Liver (tissue), 3 donors: ENCODE results near the gene SMIM27.
"Not testable (repeated sequence)": the region's sequence is repeated elsewhere in the genome, so short reads cannot be mapped to it uniquely, and the experiment has no call there.

Experiments
- CTCF ChIP-seq: fragments of 150-350 bp; IDR thresholded peaks from 2 replicates; pipeline ENCODE4 v1.5.1; 2017; ENCODE audit warnings: improper control_type of control experiment, low read depth, low read length; ENCODE audit not compliant: missing input control
- FOXA1 ChIP-seq: IDR thresholded peaks from 2 replicates; pipeline ENCODE4 v1.6.1; 2016; ENCODE audit warnings: antibody characterized with exemption
- FOXA2 ChIP-seq: IDR thresholded peaks from 2 replicates; pipeline ENCODE4 v1.6.1; 2016; ENCODE audit warnings: antibody characterized with exemption
- GABPA ChIP-seq, 2 donors: IDR thresholded peaks in 1 of 2; conservative IDR thresholded peaks in 1 of 2; 2 replicates each; pipeline ENCODE4 v1.6.1; 2016; ENCODE audit warnings: antibody characterized with exemption in 2 of 2, mild to moderate bottlenecking in 1 of 2, moderate library complexity in 1 of 2
- JUND ChIP-seq, 2 donors: IDR thresholded peaks; 2 replicates each; pipeline ENCODE4 v1.6.1; 2016; ENCODE audit warnings: antibody characterized with exemption in 2 of 2
- MAX ChIP-seq: IDR thresholded peaks from 2 replicates; pipeline ENCODE4 v1.6.1; 2016; ENCODE audit warnings: antibody characterized with exemption
- RAD21 ChIP-seq, 2 donors: IDR thresholded peaks; 2 replicates each; pipeline ENCODE4 v1.6.1; 2016; ENCODE audit warnings: antibody characterized with exemption in 2 of 2, mild to moderate bottlenecking in 2 of 2
- REST ChIP-seq: IDR thresholded peaks from 2 replicates; pipeline ENCODE4 v1.6.1; 2016; ENCODE audit warnings: antibody characterized with exemption, mild to moderate bottlenecking
- SP1 ChIP-seq: IDR thresholded peaks from 2 replicates; pipeline ENCODE4 v1.6.1; 2018; ENCODE audit warnings: antibody characterized with exemption, mild to moderate bottlenecking
- TAF1 ChIP-seq: conservative IDR thresholded peaks from 2 replicates; pipeline ENCODE4 v1.6.1; 2016; ENCODE audit warnings: antibody characterized with exemption, mild to moderate bottlenecking
- ZBTB33 ChIP-seq: IDR thresholded peaks from 2 replicates; pipeline ENCODE4 v1.6.1; 2016; ENCODE audit warnings: antibody characterized with exemption
- donor health status: healthy.
- donor health status: healthy.

- TF ChIP-seq CTCF; REST; SP1; GABPA (IDR thresholded peaks at IDR 0.05 in 1 of 2, conservative IDR thresholded peaks at IDR 0.05 in 1 of 2); RAD21 (IDR thresholded peaks at IDR 0.05); FOXA2; JUND (IDR thresholded peaks at IDR 0.05); TAF1; FOXA1; MAX; ZBTB33: not testable (repeated sequence)
Measured at GRCh38 chr9:32548213-32548612, 3.9 kb upstream of the SMIM27 start.
